A549 (cell line): ENCODE results near the gene TRIM71. TPM values are rescaled to one million over a fixed set of nuclear protein-coding genes. Genes with fewer than 3 reads are reported as not detected.

Experiments
- ATAC-seq, 2 experiments: fragments of 200-7000 bp in 1 of 2; fragments of >200 bp in 1 of 2; cut with Nextera tagmentation in 1 of 2; cut with Tn5 transposase in 1 of 2; 3 replicates each; pipeline versions ENCODE4 v1.8.0 to v1.9.1; 2018 to 2020; ENCODE audit warnings: mild to moderate bottlenecking in 1 of 2, moderate library complexity in 1 of 2
- CTCF ChIA-PET: fragments of 300-600 bp; sonication (Branson Sonifier 250); formaldehyde crosslinking; extraction: SDS; loops from one replicate; lab custom pipeline; 2021; ENCODE audit warnings: antibody characterized with exemption, inconsistent platforms; lab: Yijun Ruan, JAX
- POLR2A ChIA-PET: fragments of 350-600 bp; formaldehyde crosslinking; extraction: SDS; loops from one replicate; lab custom pipeline; 2021; ENCODE audit warnings: antibody characterized with exemption, inconsistent platforms; lab: Yijun Ruan, JAX
- DNase-seq, 2 experiments: peaks; one replicate each; pipeline versions ENCODE4 v3.0.0 to v3.0.0-alpha.2; 2011 to 2016; ENCODE audit warnings: low read depth in 1 of 2, low spot score in 1 of 2
- FAIRE-seq: peaks from 2 replicates; lab custom pipeline; 2011; peaks lifted over from hg19 to GRCh38; lab: Jason Lieb, UNC
- H3K27ac ChIP-seq, 2 experiments: fragments of >200 bp; sonication (Bioruptor Twin); formaldehyde crosslinking; 3 replicates each; pipeline ENCODE4 v1.5.1; 2016 to 2017
- H3K4me1 ChIP-seq: fragments of >200 bp; sonication (Bioruptor Twin); formaldehyde crosslinking; 3 replicates; pipeline ENCODE4 v1.6.1; 2016
- H3K4me2 ChIP-seq: fragments of >200 bp; sonication (Bioruptor Twin); formaldehyde crosslinking; 3 replicates; pipeline ENCODE4 v1.6.1; 2016
- H3K4me3 ChIP-seq: fragments of >200 bp; sonication (Bioruptor Twin); formaldehyde crosslinking; 3 replicates; pipeline ENCODE4 v1.5.1; 2016
- H3K9me3 ChIP-seq: fragments of >200 bp; sonication (Bioruptor Twin); formaldehyde crosslinking; 3 replicates; pipeline ENCODE4 v1.6.1; 2016
- CBX2 ChIP-seq: fragments of 200-600 bp; sonication (generic); IDR thresholded peaks from 2 replicates; pipeline ENCODE4 v1.6.1; 2016; ENCODE audit warnings: low read depth, mild to moderate bottlenecking, borderline replicate concordance
- CHD2 ChIP-seq: fragments of 150-350 bp; IDR thresholded peaks from 2 replicates; pipeline ENCODE4 v1.6.1; 2014; ENCODE audit warnings: low read length; ENCODE audit not compliant: partially characterized antibody
- ELK1 ChIP-seq: fragments of 150-350 bp; IDR thresholded peaks from 2 replicates; pipeline ENCODE4 v1.6.1; 2014; ENCODE audit warnings: low read depth, mild to moderate bottlenecking, low read length
- ESRRA ChIP-seq: fragments of 150-350 bp; IDR thresholded peaks from 2 replicates; pipeline ENCODE4 v1.6.1; 2014; ENCODE audit warnings: mild to moderate bottlenecking, low read length, borderline replicate concordance
- FOXS1 ChIP-seq: fragments of 250-450 bp; sonication (Bioruptor Pico); IDR thresholded peaks from 2 replicates; pipeline ENCODE4 v1.5.0; 2020; ENCODE audit warnings: mild to moderate bottlenecking, moderate library complexity
- HEYL ChIP-seq: fragments of 250-450 bp; sonication (Bioruptor Pico); IDR thresholded peaks from 2 replicates; pipeline ENCODE4 v1.8.0; 2021; ENCODE audit warnings: mild to moderate bottlenecking, moderate library complexity
- JUN ChIP-seq, 2 experiments: fragments of >200 bp; sonication (Bioruptor Twin); formaldehyde crosslinking; IDR thresholded peaks; 2 replicates in 1 of 2; 3 replicates in 1 of 2; pipeline ENCODE4 v1.6.1; 2016 to 2017
- JUNB ChIP-seq: fragments of >200 bp; sonication (Bioruptor Twin); formaldehyde crosslinking; IDR thresholded peaks from 2 replicates; pipeline ENCODE4 v1.6.1; 2016
- KDM1A ChIP-seq: fragments of 200-600 bp; sonication (generic); IDR thresholded peaks from 2 replicates; pipeline ENCODE4 v1.6.1; 2016; ENCODE audit warnings: low read depth, mild to moderate bottlenecking
- MAX ChIP-seq: IDR thresholded peaks from 2 replicates; pipeline ENCODE4 v1.6.1; 2012
- MYC ChIP-seq: IDR thresholded peaks from 2 replicates; pipeline ENCODE4 v1.6.1; 2012; ENCODE audit warnings: mild to moderate bottlenecking, inconsistent platforms, low read length, improper control_type of control experiment, borderline replicate concordance
- NFE2L2 ChIP-seq: fragments of 150-350 bp; conservative IDR thresholded peaks from 2 replicates; pipeline ENCODE4 v1.6.1; 2014; ENCODE audit warnings: low read length
- NR3C1 ChIP-seq: fragments of >200 bp; sonication (Bioruptor Twin); formaldehyde crosslinking; IDR thresholded peaks from 3 replicates; pipeline ENCODE4 v1.6.1; 2017
- PHF8 ChIP-seq: fragments of 200-600 bp; sonication (generic); IDR thresholded peaks from 2 replicates; pipeline ENCODE4 v1.6.1; 2016; ENCODE audit warnings: low read depth, mild to moderate bottlenecking, antibody characterized with exemption, moderate library complexity, borderline replicate concordance
- POLR2A ChIP-seq: IDR thresholded peaks from 2 replicates; pipeline ENCODE4 v1.6.1; 2012; ENCODE audit warnings: mild to moderate bottlenecking, low read length
- RARB ChIP-seq: fragments of 250-450 bp; sonication (Bioruptor Pico); IDR thresholded peaks from 2 replicates; pipeline ENCODE4 v1.8.0; 2021; ENCODE audit warnings: mild to moderate bottlenecking, moderate library complexity
- RCOR1 ChIP-seq: fragments of 150-350 bp; IDR thresholded peaks from 2 replicates; pipeline ENCODE4 v1.6.1; 2014; ENCODE audit warnings: antibody characterized with exemption, low read length, low read depth
- RNF2 ChIP-seq: fragments of 200-600 bp; sonication (generic); IDR thresholded peaks from 2 replicates; pipeline ENCODE4 v1.6.1; 2016; ENCODE audit warnings: low read depth, mild to moderate bottlenecking, antibody characterized with exemption, moderate library complexity, borderline replicate concordance
- USF2 ChIP-seq: fragments of 450-650 bp; IDR thresholded peaks from 2 replicates; pipeline ENCODE4 v1.6.1; 2014; ENCODE audit warnings: antibody characterized with exemption
- ZC3H11A ChIP-seq: fragments of 450-650 bp; IDR thresholded peaks from 2 replicates; pipeline ENCODE4 v1.6.1; 2014; ENCODE audit warnings: antibody characterized with exemption, mild to moderate bottlenecking
- ZNF302 ChIP-seq: fragments of 250-450 bp; sonication (Bioruptor Pico); IDR thresholded peaks from 2 replicates; pipeline ENCODE4 v1.9.0; 2021; ENCODE audit warnings: inconsistent platforms, mild to moderate bottlenecking, moderate library complexity
- ZSCAN20 ChIP-seq: fragments of 250-450 bp; sonication (Bioruptor Pico); IDR thresholded peaks from 2 replicates; pipeline ENCODE4 v1.8.0; 2022; ENCODE audit warnings: mild to moderate bottlenecking, moderate library complexity
- WGBS: methylation state at CpG from one replicate; pipeline ENCODE4 v1.1.6; 2017; ENCODE audit errors: missing lambda C conversion rate; 5-methylcytosine and 5-hydroxymethylcytosine counted together
- polyA plus RNA-seq, 4 experiments: library from polyadenylated mRNA; depleted of rRNA in 3 of 4; stranded (reverse); fragments of >200 nt; fragmentation: RNase III in 1 of 4; extraction: RNeasy Plus Mini Kit Qiagen cat#74134 plus additional on column Dnase treatment in 1 of 4; gene quantifications; 2 replicates in 3 of 4; 3 replicates in 1 of 4; pipeline ENCODE4 v1.2.3, GENCODE V29; 2011 to 2017
- TF ChIP-seq, protein P1 (sequence below): fragments of >200 bp; sonication (Bioruptor Twin); formaldehyde crosslinking; IDR thresholded peaks from 2 replicates; pipeline ENCODE4 v1.6.1; 2016

TRIM71 gene
- polyA plus RNA-seq, 2 of the 4 experiments (the other 2 are of a cell fraction), result 0.01 TPM; not detected in 1

GRCh38 chr3:32819551-32820348 is 2.0 kb downstream of the TRIM71 start:
- ChIA-PET POLR2A (no interaction called here), CTCF (interaction anchor here (1.0 to 1.8 kb wide), 3 partner anchors 11 to 128 kb away, joined by 3 to 6 read pairs (median 4); no protein-coding TSS in a partner anchor)
- H3K4me2 ChIP-seq, result no peak overlapping the region
- no peak overlapping the region for H3K27ac ChIP-seq
- WGBS, result 72% methylated on average over 41 of the region's 41 CpGs
- no peak for FAIRE-seq
- no peak for DNase-seq
- no peak for TF ChIP-seq ZSCAN20 (CRISPR knock-in tag)
- TF ChIP-seq MYC, result no peak
- H3K9me3 ChIP-seq, result no peaks in the 10 kb centered on the region
- peaks cover 21% of the 10 kb centered on the region for H3K4me1 ChIP-seq
- ATAC-seq, result no peak
- no peak overlapping the region for H3K4me3 ChIP-seq

DNA sequence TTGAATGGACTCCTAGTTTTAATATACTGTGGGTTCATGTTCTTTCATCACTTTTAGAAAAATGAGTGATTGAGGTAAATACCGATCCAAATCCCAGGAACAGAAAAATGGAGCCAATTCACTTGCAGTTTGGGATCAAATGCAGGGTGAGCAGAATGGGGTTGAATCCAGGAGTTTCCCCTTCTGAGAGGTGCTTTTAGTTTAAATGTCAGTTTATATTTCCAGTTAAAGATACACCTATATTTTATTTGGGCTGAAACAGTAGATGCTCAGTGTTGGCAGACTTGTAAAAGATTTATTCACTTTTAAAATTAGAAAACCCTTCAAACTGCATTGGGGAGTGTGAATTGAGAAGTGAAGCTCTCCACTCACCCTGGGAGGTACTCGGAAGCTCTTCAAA is 2.6 kb downstream of the TRIM71 start:
- ChIA-PET CTCF (interaction anchor here (1.0 to 1.8 kb wide), 3 partner anchors 10 to 127 kb away, joined by 3 to 6 read pairs (median 4); no protein-coding TSS in a partner anchor), POLR2A (interaction anchor here (1.0 kb wide), 1 partner anchor 13 kb away, joined by 3 read pairs; no protein-coding TSS in a partner anchor)
- DNase-seq (no peak), FAIRE-seq (no peak), ATAC-seq (no peak)
- Histone ChIP-seq H3K4me3 (no peak overlapping the region), H3K4me1 (peaks cover 21% of the 10 kb centered on the region), H3K4me2 (no peak overlapping the region), H3K9me3 (no peaks in the 10 kb centered on the region), H3K27ac (no peak overlapping the region)
- WGBS, result 67% methylated on average over 2 of the region's 2 CpGs
- TF ChIP-seq ESRRA (no peak), CBX2 (no peak), HEYL (CRISPR knock-in tag) (no peak), USF2 (no peak), CHD2 (no peak), KDM1A (no peak), JUNB (no peak), NFE2L2 (no peak), RNF2 (no peak), MAX (no peak), POLR2A (no peak)
- TF ChIP-seq, protein P1, sequence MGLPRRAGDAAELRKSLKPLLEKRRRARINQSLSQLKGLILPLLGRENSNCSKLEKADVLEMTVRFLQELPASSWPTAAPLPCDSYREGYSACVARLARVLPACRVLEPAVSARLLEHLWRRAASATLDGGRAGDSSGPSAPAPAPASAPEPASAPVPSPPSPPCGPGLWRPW, result no peak

- 65% methylated on average over 12 of the region's 12 CpGs for WGBS
- Histone ChIP-seq H3K4me3 (no peak overlapping the region), H3K9me3 (no peaks in the 10 kb centered on the region), H3K4me1 (peaks cover 21% of the 10 kb centered on the region), H3K27ac (no peak overlapping the region), H3K4me2 (no peak overlapping the region)
- TF ChIP-seq NR3C1, result no peak
- no peak for TF ChIP-seq PHF8
- TF ChIP-seq JUN (IDR thresholded peaks at IDR 0.05), result no peak
- TF ChIP-seq ELK1, result no peak
- TF ChIP-seq ZNF302 (CRISPR knock-in tag), result no peak
- no peak for TF ChIP-seq RCOR1
- no peak for TF ChIP-seq RARB
- no peak for TF ChIP-seq ZC3H11A
- TF ChIP-seq FOXS1 (CRISPR knock-in tag), result no peak
- no peak for DNase-seq
- POLR2A ChIA-PET, result interaction anchor here (1.0 kb wide), 1 partner anchor 12 kb away, joined by 3 read pairs; no protein-coding TSS in a partner anchor
- CTCF ChIA-PET, result interaction anchor here (1.0 to 1.8 kb wide), 4 partner anchors 8 to 126 kb away, joined by 3 to 6 read pairs (median 4); no protein-coding TSS in a partner anchor
- no peak for FAIRE-seq
- ATAC-seq, result no peak
Measured at GRCh38 chr3:32820971-32821685, 3.3 kb downstream of the TRIM71 start.
